BJ (cell line): ENCODE measurements around the gene ADCY9. TPM values are rescaled to one million over a fixed set of nuclear protein-coding genes. Genes with fewer than 3 reads are reported as not detected.

Experiments used
- CTCF ChIA-PET: fragments of 350-600 bp; formaldehyde crosslinking; extraction: SDS; loops from one replicate; lab custom pipeline; 2021; ENCODE audit warnings: antibody characterized with exemption, inconsistent platforms; lab: Yijun Ruan, JAX
- POLR2A ChIA-PET: fragments of 300-600 bp; sonication (Branson Sonifier 250); formaldehyde crosslinking; extraction: SDS; loops from one replicate; lab custom pipeline; 2021; ENCODE audit warnings: antibody characterized with exemption; lab: Charles Lee
- DNase-seq: peaks from one replicate; pipeline ENCODE4 v3.0.0-alpha.2; 2011; ENCODE audit warnings: low read depth
- H3K27me3 ChIP-seq: 2 replicates; pipeline ENCODE4 v1.6.0; 2011; ENCODE audit warnings: low read length; ENCODE audit not compliant: control insufficient read depth, insufficient read depth
- H3K36me3 ChIP-seq: 2 replicates; pipeline ENCODE4 v1.5.1; 2011; ENCODE audit warnings: low read length; ENCODE audit not compliant: control insufficient read depth, insufficient read depth
- H3K4me3 ChIP-seq: 2 replicates; pipeline ENCODE4 v1.5.1; 2011; ENCODE audit warnings: low read depth, mild to moderate bottlenecking, control low read depth, low read length
- polyA plus RNA-seq: library from polyadenylated mRNA; depleted of rRNA; stranded (reverse); fragments of >200 nt; gene quantifications from 2 replicates; pipeline ENCODE4 v1.2.3, GENCODE V29; 2011
- TF ChIP-seq, protein P1 (sequence below): IDR thresholded peaks from 2 replicates; pipeline ENCODE4 v1.5.1; 2011; ENCODE audit warnings: low read depth, mild to moderate bottlenecking, control low read depth, inconsistent platforms, low read length, moderate library complexity; ENCODE audit not compliant: insufficient read depth

Gene ADCY9
- polyA plus RNA-seq, 1 experiment: 28.2 TPM

DNA sequence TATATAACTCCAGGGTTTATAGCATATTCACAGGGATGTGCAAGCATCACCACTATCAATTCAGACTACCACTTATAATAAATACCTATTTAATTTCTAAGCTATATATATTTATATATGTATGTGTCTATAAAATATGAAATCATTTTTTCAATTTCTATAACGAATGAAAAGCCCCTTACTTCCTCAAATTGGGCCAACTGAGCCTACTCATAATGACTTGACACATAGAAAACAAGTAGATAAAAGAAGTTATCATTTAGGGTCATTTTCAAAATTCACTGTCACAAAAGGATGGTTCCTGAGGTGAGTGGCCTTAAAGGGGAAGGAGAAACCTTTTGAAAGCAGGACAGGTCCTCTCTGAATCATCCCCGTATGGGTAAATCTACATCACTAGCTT lies 114.1 kb downstream of the ADCY9 start:
- CTCF ChIA-PET: interaction anchor here (1.4 kb wide), 1 partner anchor 12 kb away, joined by 4 read pairs; no protein-coding TSS in a partner anchor
- peaks cover 1% of the 10 kb centered on the region; the same call in 1 of the 2 replicates for H3K36me3 ChIP-seq
- H3K4me3 ChIP-seq: no peak overlapping the region
- TF ChIP-seq, protein P1, sequence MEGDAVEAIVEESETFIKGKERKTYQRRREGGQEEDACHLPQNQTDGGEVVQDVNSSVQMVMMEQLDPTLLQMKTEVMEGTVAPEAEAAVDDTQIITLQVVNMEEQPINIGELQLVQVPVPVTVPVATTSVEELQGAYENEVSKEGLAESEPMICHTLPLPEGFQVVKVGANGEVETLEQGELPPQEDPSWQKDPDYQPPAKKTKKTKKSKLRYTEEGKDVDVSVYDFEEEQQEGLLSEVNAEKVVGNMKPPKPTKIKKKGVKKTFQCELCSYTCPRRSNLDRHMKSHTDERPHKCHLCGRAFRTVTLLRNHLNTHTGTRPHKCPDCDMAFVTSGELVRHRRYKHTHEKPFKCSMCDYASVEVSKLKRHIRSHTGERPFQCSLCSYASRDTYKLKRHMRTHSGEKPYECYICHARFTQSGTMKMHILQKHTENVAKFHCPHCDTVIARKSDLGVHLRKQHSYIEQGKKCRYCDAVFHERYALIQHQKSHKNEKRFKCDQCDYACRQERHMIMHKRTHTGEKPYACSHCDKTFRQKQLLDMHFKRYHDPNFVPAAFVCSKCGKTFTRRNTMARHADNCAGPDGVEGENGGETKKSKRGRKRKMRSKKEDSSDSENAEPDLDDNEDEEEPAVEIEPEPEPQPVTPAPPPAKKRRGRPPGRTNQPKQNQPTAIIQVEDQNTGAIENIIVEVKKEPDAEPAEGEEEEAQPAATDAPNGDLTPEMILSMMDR: no peak
- POLR2A ChIA-PET: no interaction called here
- H3K27me3 ChIP-seq: no peaks in the 10 kb centered on the region
- no peak for DNase-seq

- POLR2A ChIA-PET: interaction anchor here (0.6 kb wide), 1 partner anchor 39 kb away, joined by 8 read pairs; no protein-coding TSS in a partner anchor
- Histone ChIP-seq H3K36me3 (peaks cover under 1% of the 10 kb centered on the region; the same call in 1 of the 2 replicates), H3K27me3 (no peaks in the 10 kb centered on the region), H3K4me3 (no peak overlapping the region)
- CTCF ChIA-PET: interaction anchor here (1.1 to 2.7 kb wide), 4 partner anchors 10 to 254 kb away, joined by 3 to 12 read pairs (median 4); no protein-coding TSS in a partner anchor
- DNase-seq: peak; percentile 31
- TF ChIP-seq, protein P1: no peak
Measured at GRCh38 chr16:3999479-4000325, 116.5 kb downstream of the ADCY9 start.

DNA sequence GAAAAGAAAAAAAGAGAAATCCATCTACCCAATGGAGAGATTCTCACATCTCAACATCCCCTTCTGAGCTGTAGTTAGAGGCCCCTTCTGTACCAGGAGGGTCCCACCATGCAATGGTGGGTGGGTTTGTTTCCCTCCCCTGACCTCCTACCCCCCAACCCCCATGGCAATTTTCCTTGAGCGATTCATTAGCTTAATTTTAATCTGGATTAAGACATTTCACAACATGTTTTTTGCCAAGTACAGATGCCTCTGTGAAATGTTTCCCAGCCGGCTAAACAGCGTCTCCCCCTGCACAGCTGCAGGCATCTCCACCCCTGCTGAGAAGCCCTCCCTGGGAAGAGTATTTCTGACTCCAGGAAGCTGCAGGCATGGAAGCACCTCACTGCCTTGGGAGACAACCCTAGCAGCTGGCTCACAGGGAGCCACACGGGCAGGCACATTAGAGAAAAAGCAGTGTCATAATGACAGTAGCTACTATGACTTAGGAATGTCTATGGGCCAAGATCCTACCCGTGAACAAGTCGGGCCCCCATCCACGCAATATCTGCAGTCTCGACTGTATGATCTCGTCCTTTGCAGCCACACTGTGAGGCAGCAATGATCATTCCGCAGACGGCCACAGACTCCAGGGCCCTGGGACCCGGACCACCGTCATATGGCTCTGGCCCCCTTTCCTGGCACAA lies 117.3 kb downstream of the ADCY9 start:
- Histone ChIP-seq H3K27me3 (no peaks in the 10 kb centered on the region), H3K36me3 (no peaks in the 10 kb centered on the region; the same call in 1 of the 2 replicates), H3K4me3 (no peak overlapping the region)
- ChIA-PET CTCF (interaction anchor here (1.1 to 2.7 kb wide), 3 partner anchors 16 to 255 kb away, joined by 3 to 12 read pairs (median 5); no protein-coding TSS in a partner anchor), POLR2A (interaction anchor here (0.6 kb wide), 1 partner anchor 39 kb away, joined by 8 read pairs; no protein-coding TSS in a partner anchor)
- TF ChIP-seq, protein P1: 0 out of 2 replicates have a peak, but pooled peaks have one; percentile 10
- peak; percentile 41 for DNase-seq

DNA sequence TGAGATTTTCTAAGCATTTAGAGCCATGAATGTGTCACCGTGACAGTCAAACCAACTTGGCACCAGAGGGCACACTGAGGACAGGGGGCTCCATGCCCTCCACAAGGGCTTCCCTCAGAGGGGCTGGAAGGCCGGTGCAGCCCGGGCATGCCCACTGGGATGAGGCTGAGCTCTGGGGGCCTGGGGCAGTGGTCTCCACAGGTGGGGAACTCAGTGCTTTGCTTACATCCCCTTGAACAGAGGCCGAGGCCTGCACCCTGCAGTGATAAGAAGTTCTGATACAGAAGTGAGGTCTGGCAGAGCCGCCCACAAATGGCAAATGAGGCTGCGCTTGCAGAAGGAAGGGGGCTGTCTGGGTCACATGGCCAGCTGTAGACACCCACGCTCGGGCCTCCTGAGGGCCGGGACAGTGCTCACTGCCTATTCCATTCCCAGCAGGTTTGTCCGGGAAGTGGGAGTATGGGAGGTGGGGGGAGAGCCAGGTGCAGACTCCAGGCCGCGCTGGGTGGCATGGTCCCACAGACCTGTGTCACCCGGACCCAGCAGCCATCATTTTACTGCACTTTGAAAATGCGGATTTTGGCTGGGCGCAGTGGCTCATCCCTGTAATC lies 118.9 kb downstream of the ADCY9 start:
- H3K27me3 ChIP-seq: no peaks in the 10 kb centered on the region
- TF ChIP-seq, protein P1: no peak
- no peak for DNase-seq
- H3K4me3 ChIP-seq: no peak overlapping the region
- POLR2A ChIA-PET: no interaction called here
- no peaks in the 10 kb centered on the region; the same call in 1 of the 2 replicates for H3K36me3 ChIP-seq
- CTCF ChIA-PET: interaction anchor here (0.5 to 2.7 kb wide), 2 partner anchors 15 to 191 kb away, joined by 4 to 12 read pairs; no protein-coding TSS in a partner anchor
